ENCODE data around the gene GJD2. TPM values are rescaled to one million over a fixed set of nuclear protein-coding genes. Genes with fewer than 3 reads are reported as not detected.

GJD2 gene
- total RNA-seq, 1 donor from 2014 or later = 1.1 TPM

DNA sequence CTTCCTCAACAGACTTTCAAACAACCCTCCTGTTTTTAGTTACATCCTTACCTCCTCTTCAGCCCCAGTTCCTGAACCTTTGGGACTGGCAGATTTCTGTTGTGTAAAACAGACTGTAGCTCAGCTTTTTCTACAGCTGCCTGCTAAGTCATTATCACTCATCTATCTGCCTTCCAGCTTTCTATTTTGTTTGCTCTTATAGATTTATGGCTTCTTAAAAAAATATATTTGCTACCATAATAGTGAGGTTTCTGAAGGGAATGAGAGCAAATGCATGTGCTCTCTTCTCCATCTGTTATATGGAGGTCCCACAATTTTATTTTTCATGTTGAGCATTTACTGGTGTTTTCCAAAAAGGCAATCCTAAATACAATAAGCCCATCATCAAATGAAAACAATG lies 18.2 kb upstream of the GJD2 start:
- DNase-seq = no peak

DNA sequence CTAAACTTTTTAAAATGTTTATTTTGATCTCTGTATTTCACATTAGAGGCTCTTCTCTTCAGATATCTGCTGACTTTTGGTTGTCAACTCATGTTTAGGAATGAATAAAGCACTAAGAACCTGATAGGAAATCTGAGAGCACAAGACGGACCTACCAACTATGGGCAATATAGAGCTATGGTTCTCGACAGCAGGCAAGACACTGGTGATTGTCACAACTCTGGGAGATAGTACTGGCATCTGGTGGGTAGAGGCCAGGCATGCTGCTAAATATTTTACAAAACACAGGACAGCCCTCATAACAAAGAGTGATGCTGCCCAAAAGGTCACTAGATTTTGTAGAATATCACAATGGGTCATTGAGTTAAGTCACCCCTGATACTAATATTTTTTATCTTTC lies 17.5 kb upstream of the GJD2 start:
- no peak for DNase-seq

DNA sequence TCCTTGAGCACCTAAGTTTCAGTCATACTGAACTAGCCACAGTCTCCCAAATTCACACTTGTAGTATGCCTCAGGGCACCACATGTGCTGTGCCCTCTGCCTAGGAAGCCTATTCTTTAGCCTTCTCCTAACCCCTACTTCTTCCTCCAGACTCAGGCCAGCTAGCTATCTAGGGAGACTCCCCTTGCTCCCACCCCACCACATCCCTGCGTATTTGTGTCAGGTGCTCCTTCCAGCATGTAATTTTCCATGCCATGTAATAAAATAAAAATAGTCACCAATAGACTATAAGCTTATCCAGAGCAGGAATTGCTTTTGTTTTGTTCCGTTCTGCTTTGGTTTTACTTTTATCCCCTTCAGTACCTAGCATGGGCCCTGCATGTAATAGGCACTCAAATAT lies 14.9 kb upstream of the GJD2 start:
- DNase-seq = no peak

DNA sequence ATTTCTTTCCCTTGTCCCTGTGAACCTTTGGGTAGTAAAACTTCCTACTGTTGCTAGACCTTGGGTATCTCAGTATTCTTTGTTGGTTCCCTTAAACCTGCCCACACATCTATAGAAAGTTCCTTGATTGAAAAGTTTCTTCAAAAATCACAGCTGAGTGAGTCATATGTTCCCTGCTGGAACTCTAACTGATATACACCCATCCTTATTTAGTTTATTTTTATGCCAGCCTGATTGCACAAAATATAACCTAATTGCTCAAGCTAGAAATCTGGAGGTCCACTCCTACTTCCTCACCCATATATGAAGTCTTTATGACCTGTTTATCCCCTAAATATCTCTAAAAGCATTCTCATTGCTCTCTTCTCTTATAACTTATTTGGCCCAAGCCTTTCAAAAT lies 13.7 kb upstream of the GJD2 start:
- DNase-seq = no peak

DNA sequence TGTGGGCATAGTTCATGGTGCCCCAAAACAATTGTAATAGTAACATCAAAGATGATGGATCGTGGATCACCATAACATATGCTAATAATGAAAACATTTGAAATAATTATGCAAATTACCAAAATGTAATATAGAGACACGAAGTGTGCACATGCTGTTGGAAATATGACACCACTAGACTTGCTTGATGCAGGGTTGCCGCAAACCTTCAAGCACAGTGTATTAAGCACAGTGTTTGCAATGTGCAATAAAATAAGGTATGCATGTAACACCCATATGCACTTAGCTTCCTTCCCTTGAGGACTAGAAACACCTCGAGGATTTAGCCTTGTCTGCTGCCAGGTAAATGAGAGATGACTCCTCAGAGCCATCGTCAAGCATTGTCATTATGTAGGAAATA lies 10.9 kb upstream of the GJD2 start:
- DNase-seq = no peak

DNA sequence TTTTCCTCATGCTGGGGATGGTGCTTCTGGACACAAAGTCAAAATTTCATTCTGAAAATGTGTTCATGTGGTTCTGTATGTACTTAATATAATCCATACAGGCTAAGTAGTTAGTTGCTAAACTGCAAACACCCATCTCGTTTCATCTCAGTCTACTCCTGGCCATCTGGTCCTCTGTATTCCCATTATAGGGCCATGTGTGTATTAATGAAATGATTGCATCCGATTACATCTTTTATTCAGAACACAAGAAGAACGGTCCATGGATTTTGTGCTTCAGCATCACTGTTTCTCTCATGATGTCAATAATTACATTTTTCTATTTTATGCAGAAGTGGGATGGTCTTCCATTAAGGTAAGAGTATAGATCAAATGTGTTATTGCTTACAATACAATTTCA lies 6.1 kb upstream of the GJD2 start:
- no peak for DNase-seq

DNA sequence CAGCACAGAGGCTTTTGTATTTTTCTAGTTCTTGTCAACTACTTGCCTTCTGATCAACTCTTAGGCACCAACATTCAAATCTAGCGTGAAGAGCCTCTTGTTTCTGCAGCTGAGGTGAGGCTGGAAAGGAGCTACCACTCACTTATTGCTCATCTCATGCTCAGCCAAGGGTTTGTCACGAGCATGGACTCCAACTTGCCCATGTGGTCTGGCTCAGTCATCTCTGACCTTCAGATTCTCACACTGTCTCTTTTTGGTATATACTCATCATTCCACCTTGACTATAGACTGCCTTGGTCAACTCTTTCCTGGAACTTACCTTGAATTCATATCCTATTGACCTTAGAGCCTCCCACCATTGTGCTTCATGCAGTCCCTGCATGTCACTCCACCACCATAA lies 5.2 kb upstream of the GJD2 start:
- DNase-seq = no peak

- DNase-seq = no peak
These were observed 4.5 kb upstream of the GJD2 start for GRCh38 chr15:34759347-34759746.

DNA sequence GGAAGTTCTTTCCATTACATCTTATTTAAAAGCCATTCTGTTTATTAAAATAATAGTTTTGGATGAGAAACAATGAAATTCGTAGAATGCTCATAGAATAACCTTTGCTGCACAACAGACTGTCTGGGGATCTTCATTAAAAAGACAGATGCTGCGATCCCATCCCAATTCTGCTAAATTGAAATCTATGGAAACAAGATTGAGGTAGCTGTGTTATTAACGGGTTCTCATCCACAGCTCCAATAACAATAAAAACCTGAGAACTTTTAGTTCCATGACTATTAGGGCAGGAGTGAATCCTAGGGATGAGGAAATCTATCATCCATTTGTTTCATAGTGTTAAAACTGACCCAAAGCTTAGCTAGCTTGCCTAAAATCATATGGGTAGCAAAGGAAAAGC lies 2.5 kb upstream of the GJD2 start:
- no peak for DNase-seq

- no peak for DNase-seq
These were observed 598 bp upstream of the GJD2 start for GRCh38 chr15:34755419-34755773.

- no peak for DNase-seq
These were observed 612 bp downstream of the GJD2 start for GRCh38 chr15:34754171-34754601.

DNA sequence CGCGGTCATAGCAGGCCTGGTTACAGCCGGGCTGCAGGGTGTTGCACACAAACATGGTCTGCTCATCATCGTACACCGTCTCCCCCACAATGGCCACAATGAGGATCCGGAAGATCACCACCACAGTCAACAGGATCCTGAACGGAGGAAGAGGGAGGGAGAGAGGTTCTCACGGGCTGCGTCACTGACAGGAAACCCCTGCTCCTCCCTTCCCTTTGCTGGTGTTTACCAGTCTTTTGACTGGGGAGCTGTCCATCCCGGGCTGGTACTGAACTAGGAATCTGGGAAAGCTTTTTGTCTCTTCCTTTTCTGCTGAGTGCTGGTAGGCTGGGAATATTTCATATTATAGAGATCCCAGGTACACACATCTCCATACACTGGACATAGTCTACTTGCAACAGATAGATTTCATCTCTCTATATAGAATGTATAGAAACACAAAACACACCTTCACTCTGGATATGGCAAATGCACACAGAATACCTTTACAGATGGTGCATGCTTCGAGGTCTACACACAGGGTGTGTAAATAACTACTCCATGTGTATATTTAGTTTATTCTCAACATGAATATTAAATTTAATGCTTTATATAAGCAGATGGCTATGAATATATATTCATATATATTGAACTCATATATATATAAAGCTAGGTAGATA lies 1.4 kb downstream of the GJD2 start:
- DNase-seq = no peak

DNA sequence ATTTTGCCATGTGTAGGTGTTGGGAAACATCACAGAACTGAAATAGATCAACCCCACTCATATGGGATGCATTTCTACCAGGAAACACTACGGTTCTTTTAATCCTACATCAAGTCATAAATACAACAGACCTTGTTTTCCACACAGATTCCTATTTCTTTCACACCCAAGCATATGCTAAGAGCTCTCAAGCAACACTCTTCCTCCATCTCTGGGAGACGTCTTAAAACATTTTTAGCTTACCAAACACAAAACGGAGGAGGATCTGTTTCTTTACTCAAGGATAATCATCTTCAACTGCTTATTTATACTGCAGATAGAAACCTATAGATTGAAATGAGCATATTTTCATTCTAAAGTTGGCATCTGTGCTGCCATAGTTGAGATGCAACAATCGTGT lies 5.1 kb downstream of the GJD2 start:
- DNase-seq = no peak

DNA sequence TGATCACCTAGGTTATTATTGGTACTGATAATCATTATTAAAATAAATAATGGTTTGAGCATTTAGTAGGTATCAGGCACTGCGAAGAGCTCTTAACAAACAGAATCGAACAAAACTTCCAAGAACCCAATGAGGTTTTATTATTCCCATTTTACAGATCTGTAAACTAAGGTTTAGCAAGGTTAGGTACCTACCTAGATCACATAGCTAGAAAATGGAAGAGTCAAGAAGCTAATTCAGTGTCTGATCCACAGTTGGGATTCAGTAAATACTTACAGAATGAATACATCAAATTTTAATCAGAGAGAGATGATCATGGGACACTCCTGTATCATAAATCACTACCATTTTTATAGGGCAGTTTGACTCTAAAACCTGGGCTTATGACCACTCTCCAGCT lies 15.5 kb downstream of the GJD2 start:
- no peak for DNase-seq

GRCh38 chr15:34738002-34738401 lies 16.8 kb downstream of the GJD2 start:
- no peak for DNase-seq

DNA sequence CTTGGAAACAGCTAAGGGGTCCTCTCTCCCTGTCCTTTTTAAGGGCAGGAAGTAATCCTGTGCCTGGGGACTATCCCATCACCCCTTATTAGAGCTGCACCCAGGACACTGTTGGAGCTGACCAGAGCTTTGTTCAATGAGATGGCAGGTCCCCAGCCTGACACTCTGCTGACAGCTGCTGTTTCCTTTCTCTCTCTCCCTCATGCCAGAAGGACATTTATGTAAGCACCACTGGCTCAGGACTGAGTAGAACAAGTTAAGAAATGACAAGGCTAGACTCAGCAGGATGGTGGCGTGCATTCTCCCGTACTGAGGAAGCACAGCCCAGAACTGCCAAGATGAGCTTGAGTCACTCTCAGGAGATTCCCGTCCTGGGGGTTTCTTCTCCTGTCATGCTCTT lies 17.3 kb downstream of the GJD2 start:
- DNase-seq = no peak

DNA sequence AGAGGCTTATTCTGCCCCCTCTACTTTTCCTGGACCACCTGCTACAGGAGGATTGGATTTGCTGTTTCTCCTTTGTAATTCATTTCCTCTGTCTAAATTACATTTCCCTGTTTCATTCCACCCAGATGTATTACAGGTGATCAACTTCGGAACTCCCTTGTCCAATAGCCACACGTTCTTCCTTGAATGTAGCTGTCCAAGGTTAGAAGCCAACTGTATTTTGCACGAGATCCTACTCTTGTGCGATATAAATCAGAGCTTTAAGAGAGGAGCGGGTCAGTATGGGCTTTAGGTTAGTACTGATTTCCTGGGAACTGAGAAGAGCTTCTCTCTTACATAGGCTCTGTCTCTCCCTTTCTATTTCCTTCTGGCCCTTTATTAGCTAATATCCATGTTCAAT lies 20.5 kb downstream of the GJD2 start:
- no peak for DNase-seq

DNA sequence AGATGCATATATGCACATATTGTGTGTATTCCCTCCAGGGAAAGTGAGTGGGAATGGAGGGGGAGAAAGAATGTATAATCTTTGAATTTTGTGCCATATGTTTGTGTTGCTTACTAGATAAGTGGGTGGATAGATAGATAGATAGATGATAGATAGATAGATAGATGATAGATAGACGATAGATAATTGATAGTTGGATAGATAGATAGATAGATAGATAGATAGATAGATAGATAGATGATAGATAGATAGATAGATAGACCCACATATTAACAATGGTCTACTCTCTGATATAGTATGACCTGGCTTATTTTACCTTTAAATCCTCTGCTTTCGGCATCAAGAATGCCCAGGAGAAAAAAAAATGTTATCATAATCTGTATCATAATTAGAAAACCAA lies 21.2 kb downstream of the GJD2 start:
- DNase-seq = no peak

DNA sequence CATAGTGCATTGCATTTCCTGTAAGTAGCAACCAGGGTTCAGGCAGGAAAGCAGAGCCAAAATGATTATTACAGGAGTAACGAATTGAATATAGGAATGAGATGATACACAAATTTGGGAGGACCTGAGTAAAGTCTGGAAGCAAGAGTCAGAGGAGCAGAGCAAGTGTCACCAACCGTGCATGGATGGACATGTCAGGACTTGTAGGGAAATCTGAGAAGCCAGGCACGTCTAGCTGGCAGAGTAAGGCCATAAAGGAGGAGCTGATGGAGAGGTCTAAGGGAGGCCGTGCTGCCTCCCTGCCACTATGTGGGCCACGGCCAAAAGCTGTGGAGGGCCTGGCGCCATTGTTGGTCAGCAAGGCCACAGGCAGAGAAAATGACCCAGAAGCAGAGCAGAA lies 22.4 kb downstream of the GJD2 start:
- no peak for DNase-seq

- DNase-seq = no peak
These were observed 24.1 kb downstream of the GJD2 start for GRCh38 chr15:34730701-34731100.

GRCh38 chr15:34729886-34730285 lies 24.9 kb downstream of the GJD2 start:
- DNase-seq = no peak

GRCh38 chr15:34729056-34729455 lies 25.7 kb downstream of the GJD2 start:
- no peak for DNase-seq

GRCh38 chr15:34726406-34727100 lies 28.2 kb downstream of the GJD2 start:
- DNase-seq = no peak

DNA sequence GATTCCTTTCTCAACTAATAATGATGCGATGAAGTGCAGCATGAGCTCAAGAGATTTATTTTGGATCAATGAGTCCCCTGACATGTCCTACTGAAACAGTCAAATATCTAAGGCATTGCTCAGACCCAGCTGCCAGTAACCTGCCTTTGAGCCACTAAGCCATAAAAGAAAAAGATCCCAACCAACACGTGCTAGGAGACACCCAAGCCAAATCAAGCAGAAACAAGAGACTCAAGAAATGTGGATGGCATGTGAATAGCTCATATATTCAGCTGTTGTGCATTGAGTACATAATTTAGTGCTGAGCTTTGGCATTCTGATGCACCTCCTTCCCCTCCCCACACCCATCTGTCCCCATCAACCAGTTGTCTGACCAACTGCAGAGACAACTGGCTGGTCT lies 29.2 kb downstream of the GJD2 start:
- DNase-seq = no peak

DNA sequence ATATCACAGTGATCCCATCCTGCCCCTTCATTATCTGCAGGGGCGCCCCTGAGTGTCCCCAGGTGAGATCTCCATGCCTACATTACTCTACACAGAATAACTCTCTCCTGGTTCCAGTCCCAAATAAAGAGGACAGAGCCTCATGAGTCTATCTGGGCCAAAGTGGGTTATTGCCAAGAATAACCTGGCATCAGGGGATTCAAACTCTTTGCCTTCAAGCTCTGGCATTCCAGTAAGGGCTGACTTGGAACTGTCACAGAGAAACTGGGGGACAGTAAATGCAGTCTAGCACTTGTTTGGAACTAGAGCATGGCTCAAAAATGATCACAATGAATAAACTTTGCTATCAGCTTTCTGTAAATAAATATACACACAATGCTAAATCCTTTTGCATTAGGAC lies 30.3 kb downstream of the GJD2 start:
- no peak for DNase-seq

Data from occipital lobe (tissue), 2 donors.